Stimulated activated CD8-positive, alpha-beta memory T cell treated with anti-CD3 and anti-CD28 coated beads, Interleukin-4, amount 100 ng/mL, for 24 hours (primary cell): ENCODE measurements around the gene UBE2L5.
A peak's percentile ranks its signal among the peaks of the same experiment; 100 is the strongest.

ENCODE experiments used
- DNase-seq: peaks from one replicate; pipeline ENCODE4 v3.0.0-alpha.2; 2020; ENCODE audit warnings: low read depth

The UBE2L5 gene

DNA sequence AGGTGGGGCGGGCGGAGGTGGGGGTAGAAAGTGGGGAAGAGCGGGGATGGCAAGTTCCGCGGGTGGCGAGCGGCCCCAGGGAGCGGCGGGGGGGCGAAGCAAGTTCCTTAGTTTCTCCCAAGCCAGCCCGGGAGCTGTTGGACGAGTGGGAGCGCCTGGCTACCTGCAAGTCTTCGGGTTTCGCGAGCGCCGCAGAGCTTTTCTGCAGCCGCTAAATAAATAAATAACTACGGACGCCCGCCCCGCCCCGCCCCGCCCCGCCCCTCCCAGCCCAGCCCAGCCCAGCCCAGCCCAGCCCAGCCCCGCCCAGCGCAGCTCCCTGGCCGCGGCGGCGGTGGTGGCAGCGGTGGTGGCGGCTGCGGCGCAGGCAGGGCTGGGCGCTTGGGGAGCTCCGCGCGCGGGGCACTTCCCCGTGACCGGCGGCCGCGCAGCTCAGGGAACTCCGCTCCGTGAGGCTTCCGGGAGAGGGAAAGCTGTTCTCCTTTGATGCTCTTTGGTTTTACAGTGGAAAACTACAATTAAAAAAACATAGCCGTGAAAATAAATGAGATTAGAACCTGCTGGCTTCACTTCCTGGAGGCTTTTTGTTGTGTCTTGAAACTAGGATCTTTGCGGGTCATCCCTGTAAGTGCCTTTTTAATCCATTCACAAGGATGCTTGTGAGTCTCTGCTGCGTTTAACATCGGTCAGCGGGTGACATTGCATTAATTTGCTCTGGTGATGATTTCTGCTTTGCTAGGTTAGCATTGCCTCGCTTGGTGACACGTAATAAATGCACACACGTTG lies at the start of gene UBE2L5:
TSS of gene UBE2L5 (plus strand) at position 440 of the 786 bp plus-strand sequence. CDS start 5,498 bp downstream, outside the sequence.
- peak; percentile 43 for DNase-seq

- no peak for DNase-seq
Observed at GRCh38 chr13:30373727-30374126, 48.6 kb upstream of the UBE2L5 start.

- DNase-seq = no peak
Observed at GRCh38 chr13:30375265-30375835, 46.9 kb upstream of the UBE2L5 start.

GRCh38 chr13:30376426-30377311 lies 45.6 kb upstream of the UBE2L5 start:
- DNase-seq = peak; percentile 31

- DNase-seq = no peak
Observed at GRCh38 chr13:30377312-30377685, 45.0 kb upstream of the UBE2L5 start.

GRCh38 chr13:30378191-30378590 lies 44.1 kb upstream of the UBE2L5 start:
- no peak for DNase-seq

DNA sequence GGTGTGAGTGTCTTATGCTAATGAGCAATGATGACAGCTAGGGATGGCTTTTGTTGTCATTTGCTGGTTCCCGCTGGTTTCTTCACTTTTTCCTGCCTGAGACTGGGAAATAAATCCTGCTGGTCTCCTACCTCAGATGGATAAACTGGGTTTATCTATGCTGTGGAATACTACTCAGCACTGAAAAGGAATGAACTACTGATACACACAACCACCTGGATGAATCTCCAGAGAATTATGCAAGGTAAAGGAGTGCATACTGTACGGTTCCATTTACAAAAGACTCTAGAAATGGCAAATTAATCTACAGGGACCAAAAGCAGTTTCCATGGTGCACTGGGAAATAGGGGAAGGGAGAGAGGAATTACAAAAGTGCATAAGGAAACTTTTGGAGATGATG lies 41.2 kb upstream of the UBE2L5 start:
- DNase-seq = no peak

DNA sequence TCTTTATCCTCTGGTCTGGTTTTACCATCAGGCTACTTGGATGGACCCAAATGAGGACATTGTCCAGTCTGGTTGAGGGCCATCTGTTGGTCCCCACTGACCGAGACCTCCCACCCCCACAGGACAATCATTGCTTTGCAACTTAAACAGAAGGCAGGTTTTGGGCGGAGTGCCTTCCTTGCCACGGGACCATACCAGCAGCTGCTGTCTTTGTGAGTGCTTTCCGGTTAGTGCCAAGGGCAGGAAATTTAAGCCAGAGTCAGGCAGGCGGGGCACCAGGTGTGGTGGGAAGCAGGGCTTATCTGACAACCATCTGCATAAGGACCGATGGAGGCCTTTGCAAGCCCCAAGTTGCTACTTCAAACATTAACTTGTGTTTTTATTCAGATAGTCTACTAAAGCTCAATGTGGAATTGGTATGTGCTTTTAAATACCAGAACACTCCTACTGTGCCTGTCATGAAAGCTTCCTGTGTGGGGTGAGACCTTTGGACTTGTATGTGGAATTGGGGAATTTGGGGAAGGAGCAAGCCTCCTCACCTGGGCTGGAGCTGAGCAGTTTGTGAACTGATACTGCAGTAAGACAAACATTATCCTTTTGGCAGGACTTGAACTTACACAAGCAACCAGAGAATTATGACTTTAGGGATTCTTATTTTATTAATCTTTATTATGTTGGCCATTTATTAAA lies 39.3 kb upstream of the UBE2L5 start:
- no peak for DNase-seq

DNA sequence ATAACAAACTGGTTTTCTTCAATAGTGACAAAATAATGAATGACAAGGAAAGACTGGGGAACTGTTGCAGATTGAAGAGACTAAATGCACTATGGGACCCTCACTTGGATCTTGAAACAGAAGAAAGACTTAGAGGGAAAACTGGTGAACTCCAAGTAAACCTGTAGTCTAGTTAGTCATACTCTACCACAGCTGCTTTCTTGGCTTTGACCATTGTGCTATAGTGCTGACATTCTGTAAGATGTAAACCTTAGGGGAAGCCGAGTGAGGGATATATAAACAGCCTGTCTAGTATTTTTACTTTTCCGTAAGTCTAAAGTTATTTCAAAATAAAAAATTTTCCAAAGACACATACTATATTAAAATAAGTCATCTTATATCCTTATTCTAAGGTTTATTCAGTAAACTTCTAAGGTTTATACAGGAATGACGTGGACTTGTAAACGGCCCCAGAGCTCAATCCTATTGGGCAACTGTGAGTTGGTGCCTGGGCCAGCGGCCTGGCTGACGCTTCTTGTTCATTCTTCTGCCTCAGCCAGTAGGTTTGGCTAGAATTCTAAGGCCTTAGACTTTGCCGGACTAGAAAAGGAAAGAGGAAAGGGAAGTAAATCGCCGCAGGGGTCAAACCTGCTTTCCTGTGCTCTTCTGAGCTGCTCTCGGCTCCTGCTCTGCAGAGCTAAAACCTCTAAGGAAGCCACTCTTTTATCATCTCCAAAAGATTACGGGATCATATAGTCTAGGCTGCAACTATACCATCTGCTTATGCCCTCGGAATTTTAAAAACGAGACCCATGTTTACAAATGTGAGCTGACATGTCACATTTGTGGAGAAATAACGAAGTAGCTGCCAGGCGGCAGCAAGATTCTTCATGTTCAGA lies 33.6 kb upstream of the UBE2L5 start:
- DNase-seq = no peak

DNA sequence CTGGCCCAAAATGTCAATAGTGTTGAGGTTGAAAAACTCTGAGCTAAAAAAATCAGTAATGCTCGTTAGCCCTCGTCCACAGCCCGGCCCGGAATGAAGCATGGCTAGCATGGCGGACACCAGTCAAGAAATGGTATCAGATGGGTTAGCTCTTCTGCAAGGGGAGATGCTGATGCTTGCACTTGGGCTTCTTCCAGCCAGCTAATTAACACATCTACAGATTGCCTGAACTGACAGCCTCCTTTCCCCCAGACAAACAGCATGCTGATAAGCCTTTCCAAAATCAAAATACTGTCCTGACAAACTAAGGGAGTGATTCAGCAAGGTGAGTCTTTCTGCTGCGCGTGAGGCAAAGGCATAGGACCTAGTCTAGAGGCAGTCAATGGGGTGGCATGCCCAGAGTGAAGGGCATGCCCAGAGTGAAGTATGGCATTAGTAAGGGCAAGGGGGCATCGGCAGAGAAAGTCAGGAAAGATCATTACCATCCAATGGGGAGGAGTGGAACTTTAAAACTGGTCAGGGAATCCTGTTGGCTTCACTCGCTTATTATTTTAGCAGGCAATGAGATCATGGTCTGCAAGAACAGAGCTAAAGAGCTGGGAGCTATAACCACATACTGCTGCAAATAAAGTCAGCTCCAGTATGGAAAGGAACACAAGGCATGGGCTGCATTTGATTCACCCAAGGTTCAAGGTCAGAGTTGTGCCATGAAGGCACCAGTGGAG lies 30.2 kb upstream of the UBE2L5 start:
- DNase-seq = no peak

DNA sequence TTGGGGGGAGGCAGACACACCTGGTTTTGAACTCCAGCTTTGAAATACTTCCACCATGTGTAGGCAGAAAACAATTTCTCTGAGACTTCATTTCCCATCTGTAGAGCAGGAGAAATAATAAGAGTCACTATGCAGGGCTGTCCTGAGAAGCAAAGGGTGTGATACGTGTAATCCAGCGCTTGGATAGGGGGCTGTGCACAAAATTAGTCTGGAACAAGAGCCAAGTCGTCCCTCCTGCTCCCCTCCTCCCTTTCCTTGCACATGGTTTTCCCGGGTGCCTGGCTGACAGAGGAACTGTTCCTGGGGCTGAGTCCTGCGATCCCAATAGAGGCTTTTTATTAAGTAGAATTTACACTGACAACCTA lies 29.6 kb upstream of the UBE2L5 start:
- DNase-seq = no peak

DNA sequence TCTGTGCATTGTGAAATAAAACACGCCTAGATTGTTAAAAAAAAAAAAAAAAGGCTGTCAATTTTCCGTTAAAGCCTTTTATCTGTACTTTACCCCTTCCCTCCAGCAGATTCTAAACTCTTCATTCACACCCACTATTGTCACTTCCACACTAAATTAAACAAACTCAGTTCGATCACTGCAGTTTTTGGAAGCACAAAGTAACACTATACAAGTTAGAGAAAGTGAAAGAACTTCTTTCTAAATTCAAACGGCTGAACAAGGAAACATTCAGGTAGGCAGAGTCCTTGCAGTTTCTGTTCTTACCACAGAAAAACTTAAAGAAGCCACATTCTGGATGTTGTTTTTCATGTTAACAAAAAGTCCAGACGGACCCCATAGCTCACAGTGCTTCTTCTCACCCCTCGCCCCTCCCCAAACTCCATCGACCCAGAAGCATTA lies 27.5 kb upstream of the UBE2L5 start:
- DNase-seq = no peak

GRCh38 chr13:30395192-30396158 lies 26.8 kb upstream of the UBE2L5 start:
- peak; percentile 39 for DNase-seq

GRCh38 chr13:30396434-30397075 lies 25.7 kb upstream of the UBE2L5 start:
- no peak for DNase-seq

DNA sequence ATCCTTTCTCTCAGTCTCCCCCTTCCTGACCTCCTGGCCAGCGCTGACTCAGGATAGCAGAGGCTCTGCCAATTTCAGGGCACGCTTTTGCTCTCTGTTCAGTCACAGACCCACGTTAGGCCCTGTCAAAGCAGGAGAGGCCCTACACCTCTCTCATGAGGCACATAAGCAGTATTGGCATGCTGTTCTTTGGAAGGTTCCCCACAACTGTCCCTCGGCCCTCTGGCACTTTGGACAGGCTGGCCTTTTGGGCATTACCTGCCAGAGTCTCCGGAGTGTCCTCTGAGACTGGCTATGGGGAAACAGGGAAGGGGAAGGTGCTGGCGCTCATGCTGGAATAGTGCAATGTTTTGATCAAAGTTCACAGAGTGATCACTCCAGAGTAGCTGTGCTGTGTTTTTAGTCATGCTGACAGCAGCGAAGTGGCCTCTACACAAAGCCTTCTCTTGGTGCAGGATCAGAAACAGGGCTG lies 23.7 kb upstream of the UBE2L5 start:
- DNase-seq = no peak

DNA sequence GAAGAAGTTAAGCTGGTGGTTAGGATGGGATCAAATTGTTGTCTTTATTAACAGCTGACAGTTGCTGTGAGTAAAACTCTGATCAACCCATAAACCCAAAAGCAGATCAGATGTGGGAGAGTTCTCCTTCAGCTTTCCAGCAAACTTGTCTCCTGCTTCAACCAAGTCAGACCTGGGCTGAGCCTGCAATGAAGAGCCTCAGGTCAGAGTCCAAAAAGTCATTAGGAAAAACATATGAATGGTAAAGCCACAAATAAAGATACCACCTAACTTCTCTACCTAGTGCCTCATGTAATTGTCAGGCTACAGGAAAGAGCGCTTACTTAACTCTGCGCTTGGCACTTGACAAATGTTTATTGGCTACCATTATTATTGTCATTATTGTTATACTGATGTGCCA lies 21.9 kb upstream of the UBE2L5 start:
- no peak for DNase-seq

GRCh38 chr13:30401347-30401746 lies 20.9 kb upstream of the UBE2L5 start:
- no peak for DNase-seq

DNA sequence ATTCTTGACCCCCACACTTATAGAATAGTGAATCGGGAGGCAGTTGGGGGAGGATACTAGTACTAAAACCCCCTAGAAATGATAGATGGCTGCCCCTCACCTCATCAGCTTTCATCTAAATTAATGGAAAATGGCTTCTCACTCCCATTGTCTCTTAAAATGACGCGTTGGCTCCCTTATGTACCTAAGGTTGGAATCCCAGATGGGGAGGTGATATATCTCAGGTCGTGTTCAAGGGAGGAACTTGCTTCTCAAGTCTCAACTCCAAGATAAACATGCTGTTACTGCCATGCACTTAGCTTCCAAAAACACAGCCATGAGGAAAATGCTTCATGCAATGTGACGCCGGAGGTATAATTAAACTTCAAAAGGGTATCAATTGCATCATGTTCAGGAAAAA lies 18.8 kb upstream of the UBE2L5 start:
- no peak for DNase-seq

- no peak for DNase-seq
Observed at GRCh38 chr13:30404207-30404606, 18.1 kb upstream of the UBE2L5 start.
